NCI-H524 treated with DMSO at 0.1 percent for 48 hours (cell line): ENCODE results near the gene ZNRF2.
"Not testable (repeated sequence)": the region's sequence is repeated elsewhere in the genome, so short reads cannot be mapped to it uniquely, and the experiment has no call there.

Source experiments
- DNase-seq: peaks from one replicate; lab custom pipeline; 2025; lab: John Stamatoyannopoulos, UW

ZNRF2 gene

DNA sequence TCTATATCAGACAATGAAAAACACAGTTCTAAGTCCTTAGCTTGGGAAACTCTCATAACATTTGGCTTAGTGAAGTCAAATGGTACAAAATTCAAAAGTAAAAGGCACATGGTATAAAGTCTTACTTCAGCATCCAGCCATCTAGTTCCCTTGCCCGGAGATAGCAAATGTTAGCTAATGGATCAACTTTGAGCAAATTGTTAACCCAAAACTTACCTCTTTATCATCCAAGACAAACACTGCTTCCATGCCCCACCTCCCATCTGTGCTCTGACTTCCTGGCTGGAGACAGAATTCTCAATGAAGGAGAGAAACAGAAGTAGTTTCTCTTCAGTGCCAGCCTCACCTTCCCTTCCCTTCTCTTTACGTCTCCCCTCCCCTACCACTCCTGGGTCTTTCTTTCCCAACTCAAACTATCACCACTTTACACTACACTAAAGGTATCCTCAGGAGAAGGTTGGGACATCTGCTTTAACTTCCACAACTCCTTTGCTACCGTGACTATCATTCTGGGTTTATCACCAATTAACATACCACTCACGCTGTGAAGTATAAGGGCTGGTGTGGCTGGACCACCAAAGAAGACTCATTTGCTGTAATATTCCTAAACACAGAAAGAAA, 21.2 kb upstream of the ZNRF2 start:
- DNase-seq, result no peak

DNA sequence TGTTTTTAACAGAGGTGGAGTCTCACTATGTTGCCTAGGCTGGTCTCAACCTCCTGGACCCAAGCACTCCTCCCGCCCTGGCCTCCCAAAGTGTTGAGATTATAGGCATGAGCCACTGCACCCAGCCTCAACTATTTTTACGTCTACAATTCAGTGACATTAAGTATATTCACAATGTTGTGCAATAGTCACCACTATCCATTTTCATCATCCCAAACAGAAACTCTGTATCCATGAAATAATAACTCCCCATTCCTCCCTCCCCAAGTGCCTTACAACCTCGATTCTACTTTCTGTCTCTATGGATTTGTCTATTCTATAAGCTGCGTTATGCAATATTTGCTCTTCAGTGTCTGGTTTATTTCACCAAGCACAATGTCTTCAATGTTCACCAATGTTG, 20.3 kb upstream of the ZNRF2 start:
- no peak for DNase-seq

DNA sequence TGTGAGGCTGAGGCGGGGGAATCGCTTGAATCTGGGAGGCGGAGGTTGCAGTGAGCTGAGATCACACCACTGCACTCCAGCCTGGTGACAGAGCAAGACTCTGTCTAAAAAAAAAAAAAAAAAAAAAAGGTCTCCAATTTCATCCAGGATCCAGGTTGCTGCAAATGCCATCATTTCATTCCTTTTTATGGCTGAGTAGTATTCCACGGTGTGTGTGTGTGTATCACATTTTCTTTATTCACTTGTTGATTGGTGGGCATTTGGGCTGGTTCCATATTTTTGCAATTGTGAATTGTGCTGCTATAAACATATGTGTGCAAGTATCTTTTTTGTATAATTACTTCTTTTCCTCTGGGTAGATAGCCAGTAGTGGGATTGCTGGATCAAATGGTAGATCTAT, 19.2 kb upstream of the ZNRF2 start:
- not testable (repeated sequence) for DNase-seq

DNA sequence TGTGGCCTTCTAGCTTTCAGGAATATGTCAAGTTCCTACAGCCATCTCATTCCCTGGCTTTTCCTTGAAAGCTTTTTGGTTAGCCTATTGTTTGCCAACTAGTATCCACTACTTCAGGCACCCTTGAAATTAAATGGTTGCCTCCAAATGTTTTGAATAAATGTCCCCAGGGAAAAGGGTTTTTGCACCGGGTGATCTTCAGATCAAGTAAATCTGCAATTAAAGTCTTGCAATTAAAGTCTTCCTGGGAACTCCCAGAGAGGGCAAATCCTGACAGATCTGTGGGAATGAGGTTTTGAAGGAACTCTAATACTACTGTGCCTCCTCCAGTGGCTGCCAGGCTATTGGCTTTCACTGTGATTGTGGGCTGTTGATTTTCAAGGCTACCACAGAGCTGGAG, 17.7 kb upstream of the ZNRF2 start:
- DNase-seq, result no peak

DNA sequence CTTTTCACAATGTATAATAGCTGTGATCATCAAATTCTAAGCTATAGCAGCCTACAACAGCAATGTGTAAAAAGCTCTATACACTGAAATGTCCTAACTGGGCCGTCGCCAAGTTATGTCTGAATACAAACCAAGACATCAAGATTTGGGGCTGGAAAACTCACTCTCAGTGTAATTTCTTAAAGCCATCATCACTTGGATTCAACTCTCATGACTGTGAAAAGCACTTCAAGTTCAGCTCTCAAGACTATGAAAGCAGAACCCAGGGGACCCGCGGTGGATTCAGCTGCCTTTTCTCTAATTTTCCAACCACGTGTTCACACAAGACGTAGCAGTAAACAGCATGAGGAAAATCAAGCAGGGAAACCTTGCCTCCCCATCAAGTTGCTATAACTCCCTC, 15.8 kb upstream of the ZNRF2 start:
- DNase-seq, result no peak

DNA sequence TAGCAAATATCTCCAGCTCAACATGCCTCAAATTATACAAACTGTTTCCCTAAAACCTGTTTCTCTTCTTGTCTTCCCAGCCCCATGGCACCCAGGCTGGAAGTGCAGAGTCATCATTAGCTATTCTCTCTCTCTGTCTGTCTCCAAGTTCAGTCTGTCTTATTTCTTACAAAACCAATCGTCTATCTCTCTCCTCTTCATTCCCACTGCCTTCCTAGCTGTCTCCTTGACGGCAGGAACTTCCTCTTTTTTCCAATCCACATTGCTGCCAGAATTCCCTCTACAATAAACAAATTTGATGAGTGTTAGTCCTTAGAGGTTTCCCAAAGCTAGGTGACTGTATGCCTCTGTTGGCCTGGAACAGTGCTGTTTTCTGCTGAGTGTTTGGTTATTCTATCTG, 14.9 kb upstream of the ZNRF2 start:
- no peak for DNase-seq

DNA sequence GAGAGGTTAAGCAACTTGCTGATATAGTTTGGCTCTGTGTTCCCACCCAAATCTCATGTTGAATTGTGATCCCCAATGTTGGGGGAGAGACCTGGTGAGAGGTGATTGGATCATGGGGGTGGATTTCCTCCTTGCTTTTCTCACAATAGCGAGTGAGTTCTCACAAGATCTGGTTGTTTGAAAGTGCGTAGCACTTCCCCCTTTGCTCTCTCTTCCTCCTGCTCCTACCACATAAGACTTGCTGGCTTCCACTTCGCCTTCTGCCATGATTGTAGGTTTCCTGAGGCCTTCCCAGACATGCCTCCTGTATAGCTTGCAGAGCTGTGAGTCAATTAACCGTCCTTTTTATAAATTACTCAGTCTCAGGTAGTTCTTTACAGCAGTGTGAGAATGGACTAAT, 13.5 kb upstream of the ZNRF2 start:
- DNase-seq, result no peak

DNA sequence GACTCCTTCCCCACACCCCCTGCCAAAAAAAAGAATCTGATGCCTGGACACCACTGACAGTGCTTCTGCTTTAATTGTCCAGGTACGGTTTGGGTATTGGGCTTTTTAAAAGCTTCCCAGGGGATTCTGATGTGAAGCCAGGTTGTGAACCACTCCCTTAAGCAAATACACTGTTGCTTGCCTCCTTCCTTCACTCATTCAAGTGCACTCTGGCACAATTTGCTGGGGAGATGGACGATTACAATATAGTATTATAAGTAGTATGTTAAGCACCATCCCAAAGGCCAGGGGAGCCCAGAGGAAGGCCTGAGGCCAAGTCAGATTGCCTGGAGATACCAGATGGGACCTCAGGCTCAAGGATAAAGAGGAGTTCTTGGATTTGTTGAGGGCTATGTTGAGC, 12.3 kb upstream of the ZNRF2 start:
- DNase-seq, result no peak

DNA sequence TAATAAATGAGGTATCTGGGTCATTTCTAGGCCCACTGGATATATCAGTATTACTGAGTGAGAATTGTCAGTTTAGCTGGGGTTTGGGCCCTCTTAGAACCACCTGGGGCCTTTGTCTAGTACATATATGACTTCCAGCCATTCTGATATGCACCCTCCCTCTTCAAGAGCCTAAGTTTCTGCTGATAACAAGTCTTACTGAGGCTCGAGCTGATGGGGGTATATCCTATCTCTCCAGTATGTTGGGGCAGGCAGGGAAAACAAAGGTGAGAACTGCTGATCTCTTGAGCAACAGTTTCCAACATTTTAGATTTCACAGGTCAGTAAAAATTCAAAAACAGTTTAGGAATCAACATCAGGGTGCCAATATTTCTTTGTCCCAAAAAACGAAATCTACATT, 10.8 kb upstream of the ZNRF2 start:
- DNase-seq, result no peak

DNA sequence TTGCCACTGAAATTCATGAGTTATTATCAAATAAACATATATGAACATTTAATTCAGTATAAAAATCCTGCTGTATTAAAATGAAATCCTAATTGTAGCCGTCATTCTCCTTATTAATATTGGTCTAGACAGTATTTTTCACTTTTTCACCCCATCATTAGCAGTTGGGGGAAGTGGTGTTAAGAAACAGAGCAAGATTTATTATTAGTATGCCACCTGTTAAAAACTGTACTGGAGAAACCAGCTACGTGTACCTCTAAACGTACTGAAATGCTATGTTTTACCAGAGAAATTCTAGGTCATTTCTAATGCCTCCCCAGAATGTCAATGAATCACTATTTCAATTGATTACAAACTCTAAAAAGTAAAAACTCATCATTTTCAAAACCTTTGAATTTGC, 9.8 kb upstream of the ZNRF2 start:
- DNase-seq, result no peak

DNA sequence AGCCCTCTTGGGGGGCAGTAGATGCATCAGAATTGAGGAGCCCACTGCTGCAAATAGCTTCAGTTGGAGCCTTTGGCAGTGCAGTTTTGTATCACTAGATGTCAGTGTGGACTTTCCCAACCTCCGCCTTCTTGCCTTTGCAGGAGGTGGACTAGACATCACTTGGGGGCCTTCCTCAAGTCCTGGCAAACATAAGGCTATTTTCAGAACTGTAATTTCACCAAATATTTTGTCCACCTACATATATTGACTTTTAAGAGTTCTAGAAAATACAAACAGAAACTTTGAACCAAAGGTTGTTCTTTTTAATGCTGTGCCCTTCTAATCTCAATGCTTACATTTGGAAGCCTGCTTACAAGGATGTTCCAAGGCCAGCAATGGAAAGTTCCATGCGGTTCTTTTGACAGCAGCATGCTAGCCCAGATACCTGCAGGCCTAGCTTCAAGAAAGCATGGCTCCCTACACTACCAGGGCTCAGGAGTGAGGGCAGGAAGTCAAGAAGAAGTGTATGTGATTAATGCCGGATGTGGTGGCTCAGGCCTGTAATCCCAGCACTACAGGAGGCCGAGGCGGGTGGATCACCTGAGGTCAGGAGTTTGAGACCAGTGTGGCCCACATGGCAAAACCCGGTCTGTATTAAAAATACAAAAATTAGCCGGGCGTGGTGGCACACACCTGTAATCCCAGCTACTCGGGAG, 8.0 kb upstream of the ZNRF2 start:
- no peak for DNase-seq

DNA sequence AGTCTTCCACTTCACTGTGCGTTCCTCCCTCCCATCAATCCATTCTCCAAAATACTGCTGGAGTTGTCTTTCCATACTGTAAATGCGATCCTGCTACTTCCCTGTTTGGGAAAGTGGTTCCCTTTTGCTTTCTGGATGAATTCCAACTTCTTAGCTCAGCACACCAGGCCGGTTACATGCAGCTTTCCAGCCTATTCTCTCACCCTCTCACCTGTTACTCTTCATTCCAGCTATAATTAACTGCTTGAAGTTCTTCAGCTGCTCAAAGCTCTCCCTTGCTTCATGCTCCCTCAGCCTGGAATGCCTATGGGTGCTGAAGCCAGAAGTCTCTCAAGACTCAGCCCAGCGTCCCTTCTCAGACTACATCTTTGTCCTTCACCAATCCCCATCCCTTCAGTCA, 6.0 kb upstream of the ZNRF2 start:
- DNase-seq, result no peak

DNA sequence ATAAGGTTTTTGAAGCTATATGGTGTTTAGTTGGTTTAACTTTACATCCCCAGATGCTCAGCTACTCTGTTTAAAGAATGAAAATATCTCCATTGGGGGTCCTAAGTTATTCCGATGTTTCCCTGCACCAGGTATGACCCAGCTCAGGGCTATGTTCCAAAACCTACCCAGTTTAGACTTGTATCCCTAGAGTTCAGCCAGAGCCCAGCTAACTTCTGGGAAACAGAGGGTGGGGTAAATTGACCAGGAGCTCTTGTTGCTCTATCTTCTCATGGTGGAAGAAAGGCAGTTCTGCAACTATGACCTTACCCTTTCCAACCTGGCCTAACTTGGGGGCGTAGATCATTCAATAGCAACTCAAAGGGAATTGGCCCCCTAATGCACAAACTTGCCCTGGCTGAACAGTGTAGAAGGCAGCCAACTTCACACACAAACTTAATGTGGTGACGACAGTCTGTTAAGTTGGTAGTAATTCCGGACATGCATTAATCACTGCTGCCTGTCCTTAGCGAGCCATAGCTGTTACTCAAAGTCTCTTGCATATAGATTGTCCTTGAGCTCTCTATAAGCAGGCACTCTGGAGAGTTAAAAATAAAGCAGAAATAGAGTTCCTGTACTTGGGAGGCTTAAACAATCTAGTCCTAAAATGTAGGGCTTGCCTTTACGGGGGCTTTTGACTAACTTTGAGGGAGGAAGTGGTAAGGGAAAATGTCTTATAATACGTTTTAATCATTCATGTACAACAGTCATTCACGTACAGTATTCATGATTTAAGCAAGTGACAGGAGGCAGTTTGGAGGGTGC, 5.3 kb upstream of the ZNRF2 start:
- no peak for DNase-seq

DNA sequence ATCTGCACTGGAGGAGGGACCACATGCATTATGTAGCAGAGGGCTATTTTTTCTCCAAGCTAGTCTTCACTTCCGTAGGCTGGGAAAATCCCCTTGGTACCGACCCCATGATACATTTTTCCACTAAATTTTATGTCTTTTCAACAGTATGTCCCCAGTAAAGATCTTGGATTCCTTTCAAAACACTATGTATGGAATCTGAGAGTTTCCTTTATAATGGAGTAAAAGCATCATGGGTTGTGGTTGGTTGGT, 4.8 kb upstream of the ZNRF2 start:
- DNase-seq, result no peak

DNA sequence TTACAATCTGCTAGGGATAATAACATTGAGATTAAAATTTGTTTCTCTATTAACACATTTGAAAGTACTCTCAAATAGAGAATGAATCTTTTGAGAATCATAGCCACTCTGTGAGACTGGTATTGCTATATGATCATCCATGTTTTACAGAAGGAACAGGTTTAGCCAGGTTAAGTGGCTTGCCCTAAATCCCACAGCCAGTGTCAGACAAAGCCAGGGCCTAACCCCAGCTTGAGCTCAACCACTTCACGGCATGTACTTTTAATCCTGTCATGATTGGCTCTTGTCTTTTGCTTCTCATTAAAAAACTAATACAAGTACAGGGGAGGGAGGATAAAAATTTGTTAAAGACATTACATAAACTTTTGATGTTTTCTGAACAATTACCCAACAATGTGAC, 3.8 kb upstream of the ZNRF2 start:
- DNase-seq, result peak; percentile 69

DNA sequence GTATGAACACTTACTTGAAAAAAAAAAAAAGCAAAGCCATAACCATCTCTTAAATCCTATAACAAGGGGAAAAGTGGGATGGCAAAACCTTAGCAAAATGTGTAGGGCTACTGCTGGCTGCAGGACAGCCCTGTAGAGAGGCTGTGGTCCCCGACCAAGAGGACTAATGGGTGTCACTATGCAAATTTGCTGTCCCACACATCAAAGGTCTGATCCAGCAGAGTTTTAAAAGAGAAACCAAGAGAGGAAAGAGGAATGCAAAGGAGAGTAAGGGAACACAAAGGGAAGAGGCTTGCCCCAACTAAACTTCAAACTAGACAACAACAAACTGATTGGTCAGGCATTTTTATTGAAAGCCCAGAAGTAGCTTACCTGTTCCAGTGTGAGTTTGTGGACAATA, 3.1 kb upstream of the ZNRF2 start:
- no peak for DNase-seq

DNA sequence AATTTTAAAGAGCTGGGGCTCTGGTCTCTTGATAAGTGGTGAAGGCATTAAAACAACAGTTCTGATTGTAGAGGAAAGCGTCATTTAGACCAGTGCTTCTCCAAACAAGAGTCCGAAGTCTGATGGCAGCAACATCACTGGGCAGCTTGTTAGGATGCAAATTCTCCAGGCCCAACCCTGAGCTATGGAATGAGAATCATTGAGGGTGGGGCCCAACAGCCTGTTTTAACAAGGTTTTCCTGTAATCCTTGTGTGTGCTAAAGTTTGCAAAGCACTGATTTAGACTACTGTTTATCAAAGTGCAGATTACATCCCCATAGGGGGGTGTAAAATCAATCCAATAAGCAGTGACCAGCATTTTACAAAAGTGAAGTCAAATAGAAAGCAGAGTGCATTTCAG, 2.6 kb upstream of the ZNRF2 start:
- DNase-seq, result no peak

DNA sequence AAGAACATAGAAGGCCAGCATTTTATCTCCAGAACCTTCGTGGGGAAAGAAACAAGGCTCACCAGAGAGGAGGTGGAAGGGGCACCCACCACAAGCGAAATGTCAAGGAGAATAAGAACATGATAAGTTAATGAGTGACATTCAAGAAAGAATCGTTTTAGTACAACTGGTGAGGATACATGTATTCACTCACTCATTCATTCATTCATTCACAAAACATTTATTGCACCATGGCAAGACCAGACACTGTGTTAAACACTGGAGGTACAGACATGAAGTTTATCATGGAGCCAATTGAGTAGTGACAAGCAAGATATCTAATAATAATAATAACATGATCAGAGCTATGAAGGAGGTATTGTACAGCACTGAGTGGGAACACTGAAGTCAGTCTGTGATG, 1.7 kb upstream of the ZNRF2 start:
- no peak for DNase-seq

DNA sequence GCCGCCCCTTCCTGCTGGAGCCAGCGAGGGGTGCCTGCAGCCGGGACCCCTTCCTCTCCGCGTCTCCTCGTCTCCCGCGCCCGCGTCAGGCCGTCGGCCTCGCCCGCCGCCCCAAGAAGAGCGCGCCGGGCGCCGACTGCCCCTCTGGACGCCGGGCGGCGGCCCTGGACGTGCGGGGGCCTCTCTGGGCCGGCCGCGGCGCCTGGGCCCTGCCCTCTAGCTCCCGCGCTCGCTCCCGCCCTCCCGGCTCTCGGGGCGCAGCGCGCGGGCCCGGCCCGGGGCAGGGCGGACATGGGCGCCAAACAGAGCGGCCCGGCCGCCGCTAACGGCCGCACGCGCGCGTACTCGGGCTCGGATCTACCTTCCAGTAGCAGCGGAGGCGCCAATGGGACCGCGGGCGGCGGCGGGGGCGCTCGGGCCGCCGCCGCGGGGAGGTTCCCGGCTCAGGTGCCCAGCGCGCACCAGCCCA, 704 bp downstream of the ZNRF2 start:
- no peak for DNase-seq

DNA sequence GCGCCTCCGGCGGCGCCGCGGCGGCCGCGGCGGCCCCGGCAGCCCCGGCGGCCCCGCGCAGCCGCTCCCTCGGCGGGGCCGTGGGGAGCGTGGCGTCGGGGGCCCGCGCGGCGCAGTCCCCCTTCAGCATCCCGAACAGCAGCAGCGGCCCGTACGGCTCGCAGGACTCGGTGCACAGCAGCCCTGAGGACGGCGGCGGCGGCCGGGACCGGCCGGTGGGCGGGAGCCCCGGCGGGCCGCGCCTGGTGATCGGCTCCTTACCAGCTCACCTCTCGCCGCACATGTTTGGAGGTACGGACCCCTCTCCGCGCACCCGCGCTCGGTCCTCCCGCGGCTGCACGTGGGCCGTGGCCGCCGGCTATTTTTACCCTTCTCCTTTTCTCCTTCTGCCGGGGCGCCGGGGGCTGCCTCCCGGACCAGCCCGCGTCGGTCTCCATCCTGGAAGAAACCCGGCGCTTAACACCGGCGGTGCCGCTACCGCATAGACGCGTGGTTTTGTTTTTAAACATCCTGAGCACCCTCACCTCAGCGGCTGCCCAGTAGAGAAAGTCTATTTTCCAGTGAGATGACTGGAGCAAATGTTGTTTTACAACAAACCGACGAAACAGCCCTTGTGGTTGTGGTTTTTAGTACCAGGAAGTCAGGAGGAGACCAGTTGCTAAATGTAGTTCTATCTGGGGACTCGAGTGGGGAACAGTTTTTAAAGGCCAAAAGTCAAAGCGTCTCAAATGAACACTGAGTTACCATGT, 1.3 kb downstream of the ZNRF2 start:
- no peak for DNase-seq

DNA sequence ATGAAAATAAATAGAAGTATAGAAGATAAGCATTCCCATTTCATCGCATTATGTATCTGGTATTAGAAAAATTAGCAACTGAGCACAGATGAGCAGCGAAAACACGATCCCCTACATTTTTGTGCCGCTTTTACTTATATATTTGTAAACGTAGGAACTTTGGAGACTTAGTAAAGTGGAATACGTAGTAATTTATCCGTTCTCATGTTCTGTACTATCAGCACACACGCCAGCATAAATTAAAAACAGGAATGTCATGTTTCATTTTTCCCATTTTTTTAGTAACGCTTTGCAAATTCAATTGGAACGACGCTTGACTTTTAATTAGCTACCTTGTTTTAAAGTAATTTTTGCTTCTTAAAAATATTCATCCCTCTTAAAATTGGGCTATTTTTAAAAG, 2.4 kb downstream of the ZNRF2 start:
- DNase-seq, result no peak

DNA sequence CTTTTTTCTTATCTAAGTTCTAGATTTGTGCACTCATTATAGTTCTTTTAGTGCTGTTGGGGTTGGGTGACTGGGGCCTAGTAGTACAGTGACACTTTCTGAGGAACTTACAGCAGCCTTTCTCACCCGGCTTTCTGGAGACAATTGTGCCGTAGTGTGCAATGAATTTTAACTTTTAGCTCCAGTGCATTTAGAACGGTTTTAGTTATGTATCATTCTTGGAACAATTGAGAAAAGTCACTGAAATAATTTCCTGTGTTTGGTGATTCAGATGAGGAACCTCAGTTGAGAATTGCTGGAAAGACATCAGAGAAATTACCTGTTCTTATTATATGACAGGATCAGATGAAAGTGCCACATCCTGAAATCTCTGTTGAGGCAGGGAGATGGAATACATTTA, 3.2 kb downstream of the ZNRF2 start:
- DNase-seq, result not testable (repeated sequence)

DNA sequence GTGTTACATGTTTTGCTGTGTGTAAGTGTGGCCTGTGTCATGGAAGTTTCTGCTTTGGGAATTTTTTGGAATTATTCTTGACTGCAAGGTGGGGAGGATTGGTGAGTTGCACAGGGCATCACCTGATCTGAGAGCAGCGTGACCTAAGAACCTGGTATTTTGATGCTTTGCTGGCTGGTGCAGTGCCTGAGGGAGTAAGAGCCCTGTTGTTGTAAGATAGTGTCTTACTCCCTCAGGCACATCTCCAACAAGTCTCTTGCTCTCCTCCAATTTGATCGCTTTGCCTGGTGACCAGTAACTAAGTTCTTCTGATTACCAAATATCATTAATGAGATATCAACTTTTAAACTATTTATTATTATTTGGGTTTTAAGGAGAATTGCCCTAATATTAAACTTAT, 5.2 kb downstream of the ZNRF2 start:
- not testable (repeated sequence) for DNase-seq
